MM.1S (cell line): Measurements from ENCODE around the gene HS1BP3.

ENCODE experiments used
- DNase-seq: peaks from one replicate; pipeline ENCODE4 v3.0.0-alpha.2; 2015
- H2AFZ ChIP-seq: fragments of 300-600 bp; sonication (generic); 2 replicates; pipeline ENCODE4 v1.6.0; 2016; ENCODE audit warnings: antibody characterized with exemption, low read length
- H3F3A ChIP-seq: fragments of 300-600 bp; sonication (generic); 2 replicates; pipeline ENCODE4 v1.6.1; 2016; ENCODE audit warnings: mild to moderate bottlenecking, antibody characterized with exemption, low read length, moderate library complexity, mixed read lengths; ENCODE audit not compliant: insufficient read depth
- H3K27ac ChIP-seq: fragments of 300-600 bp; sonication (generic); 2 replicates; pipeline ENCODE4 v1.5.1; 2016; ENCODE audit warnings: mild to moderate bottlenecking, low read length
- H3K27me3 ChIP-seq: fragments of 300-600 bp; sonication (generic); replicated peaks from 2 replicates; pipeline ENCODE4 v1.6.0; 2016; ENCODE audit warnings: low read length; ENCODE audit not compliant: insufficient read depth
- H3K36me3 ChIP-seq: fragments of 300-600 bp; sonication (generic); replicated peaks from 2 replicates; pipeline ENCODE4 v1.6.1; 2016; ENCODE audit warnings: mild to moderate bottlenecking, low read length, mixed read lengths; ENCODE audit not compliant: insufficient read depth
- H3K4me1 ChIP-seq: fragments of 300-600 bp; sonication (generic); 2 replicates; pipeline ENCODE4 v1.6.1; 2016; ENCODE audit warnings: low read length, mixed read lengths
- H3K4me2 ChIP-seq: fragments of 300-600 bp; sonication (generic); 2 replicates; pipeline ENCODE4 v1.6.0; 2016; ENCODE audit warnings: low read depth, low read length
- H3K4me3 ChIP-seq: fragments of 300-600 bp; sonication (generic); 2 replicates; pipeline ENCODE4 v1.5.1; 2016; ENCODE audit warnings: low read length, mixed read lengths
- H3K79me2 ChIP-seq: fragments of 300-600 bp; sonication (generic); 2 replicates; pipeline ENCODE4 v1.6.1; 2016; ENCODE audit warnings: mixed run types, low read length, mixed read lengths
- H3K9ac ChIP-seq: fragments of 300-600 bp; sonication (generic); 2 replicates; pipeline ENCODE4 v1.6.1; 2016; ENCODE audit warnings: low read length, mixed read lengths
- H3K9me2 ChIP-seq: fragments of 300-600 bp; sonication (generic); replicated peaks from 2 replicates; pipeline ENCODE4 v1.6.1; 2016; ENCODE audit warnings: mild to moderate bottlenecking, low read length, mixed read lengths; ENCODE audit not compliant: insufficient read depth
- H3K9me3 ChIP-seq: fragments of 300-600 bp; sonication (generic); replicated peaks from 2 replicates; pipeline ENCODE4 v1.6.1; 2016; ENCODE audit warnings: mild to moderate bottlenecking, low read length, mixed read lengths; ENCODE audit not compliant: insufficient read depth
- H4K20me1 ChIP-seq: fragments of 300-600 bp; sonication (generic); 2 replicates; pipeline ENCODE4 v1.6.1; 2016; ENCODE audit warnings: mild to moderate bottlenecking, low read length, moderate library complexity, mixed read lengths; ENCODE audit not compliant: insufficient read depth
- CTCF ChIP-seq: fragments of 300-600 bp; sonication (generic); IDR thresholded peaks from 2 replicates; pipeline ENCODE4 v1.5.1; 2016; ENCODE audit warnings: antibody characterized with exemption, low read length, mixed read lengths
- EZH2 ChIP-seq: fragments of 300-600 bp; sonication (generic); optimal IDR thresholded peaks from 2 replicates; pipeline ENCODE3; 2017; ENCODE audit warnings: low read depth, mild to moderate bottlenecking, antibody characterized with exemption, low read length, mixed read lengths
- EZH2phosphoT487 ChIP-seq: fragments of 300-600 bp; sonication (generic); IDR thresholded peaks from 2 replicates; pipeline ENCODE4 v1.6.1; 2018; ENCODE audit warnings: antibody characterized with exemption, low read length

Gene HS1BP3

GRCh38 chr2:20583425-20583881 lies 67.4 kb downstream of the HS1BP3 start:
- peaks cover 10% of the 10 kb centered on the region for H3K4me1 ChIP-seq
- H3K4me2 ChIP-seq, result no peak overlapping the region
- no peaks in the 10 kb centered on the region for H3K27me3 ChIP-seq
- no peaks in the 10 kb centered on the region for H3K9me2 ChIP-seq
- H3K9me3 ChIP-seq, result no peaks in the 10 kb centered on the region
- H3K27ac ChIP-seq, result no peak overlapping the region
- H4K20me1 ChIP-seq, result no peaks in the 10 kb centered on the region
- no peak overlapping the region for H2AFZ ChIP-seq
- H3F3A ChIP-seq, result no peaks in the 10 kb centered on the region
- no peaks in the 10 kb centered on the region for H3K79me2 ChIP-seq
- H3K9ac ChIP-seq, result no peak overlapping the region
- TF ChIP-seq CTCF (no peak), EZH2 (no peak), EZH2phosphoT487 (no peak)
- H3K4me3 ChIP-seq, result no peak overlapping the region
- no peak for DNase-seq
- H3K36me3 ChIP-seq, result no peaks in the 10 kb centered on the region

- H3K9me2 ChIP-seq, result no peaks in the 10 kb centered on the region
- H3K27me3 ChIP-seq, result no peaks in the 10 kb centered on the region
- H4K20me1 ChIP-seq, result no peaks in the 10 kb centered on the region
- no peak overlapping the region for H3K4me2 ChIP-seq
- no peak overlapping the region for H3K4me3 ChIP-seq
- H3K79me2 ChIP-seq, result no peaks in the 10 kb centered on the region
- H2AFZ ChIP-seq, result no peak overlapping the region
- H3K9me3 ChIP-seq, result no peaks in the 10 kb centered on the region
- peaks cover 18% of the 10 kb centered on the region for H3K4me1 ChIP-seq
- DNase-seq, result no peak
- no peak overlapping the region for H3K27ac ChIP-seq
- no peak overlapping the region for H3K9ac ChIP-seq
- H3F3A ChIP-seq, result no peaks in the 10 kb centered on the region
- H3K36me3 ChIP-seq, result no peaks in the 10 kb centered on the region
- no peak for TF ChIP-seq EZH2phosphoT487
- TF ChIP-seq EZH2, result no peak
- TF ChIP-seq CTCF, result no peak
These were observed 68.2 kb downstream of the HS1BP3 start for GRCh38 chr2:20582600-20583221.

- Histone ChIP-seq H3K4me2 (no peak overlapping the region), H3K4me1 (peaks cover 35% of the 10 kb centered on the region), H3K79me2 (no peaks in the 10 kb centered on the region), H2AFZ (no peak overlapping the region), H3K4me3 (no peak overlapping the region), H4K20me1 (no peaks in the 10 kb centered on the region), H3K27me3 (no peaks in the 10 kb centered on the region), H3K9me2 (no peaks in the 10 kb centered on the region), H3K9ac (no peak overlapping the region), H3K9me3 (no peaks in the 10 kb centered on the region), H3K36me3 (no peaks in the 10 kb centered on the region), H3K27ac (no peak overlapping the region), H3F3A (peaks cover 6% of the 10 kb centered on the region; the same call in 1 of the 2 replicates)
- DNase-seq, result no peak
- no peak for TF ChIP-seq EZH2
- TF ChIP-seq EZH2phosphoT487, result no peak
- no peak for TF ChIP-seq CTCF
These were observed 70.0 kb downstream of the HS1BP3 start for GRCh38 chr2:20580690-20581437.
